GM12892 (cell line): ENCODE measurements around the gene RAB43.

Experiments
- DNase-seq: peaks from one replicate; pipeline ENCODE4 v3.0.0; 2011; ENCODE audit not compliant: insufficient read length
- FAIRE-seq: peaks from 2 replicates; lab custom pipeline; 2011; peaks lifted over from hg19 to GRCh38; lab: Jason Lieb, UNC
- POLR2A ChIP-seq: IDR thresholded peaks from 2 replicates; pipeline ENCODE4 v1.6.1; 2011; ENCODE audit warnings: low read depth, low read length, control low read depth
- POLR2AphosphoS5 ChIP-seq: IDR thresholded peaks from 2 replicates; pipeline ENCODE4 v1.6.1; 2011; ENCODE audit warnings: low read depth, low read length, control low read depth
- TAF1 ChIP-seq: IDR thresholded peaks from 2 replicates; pipeline ENCODE4 v1.6.1; 2011; ENCODE audit warnings: low read depth, mild to moderate bottlenecking, control low read depth, low read length, borderline replicate concordance

The RAB43 gene

DNA sequence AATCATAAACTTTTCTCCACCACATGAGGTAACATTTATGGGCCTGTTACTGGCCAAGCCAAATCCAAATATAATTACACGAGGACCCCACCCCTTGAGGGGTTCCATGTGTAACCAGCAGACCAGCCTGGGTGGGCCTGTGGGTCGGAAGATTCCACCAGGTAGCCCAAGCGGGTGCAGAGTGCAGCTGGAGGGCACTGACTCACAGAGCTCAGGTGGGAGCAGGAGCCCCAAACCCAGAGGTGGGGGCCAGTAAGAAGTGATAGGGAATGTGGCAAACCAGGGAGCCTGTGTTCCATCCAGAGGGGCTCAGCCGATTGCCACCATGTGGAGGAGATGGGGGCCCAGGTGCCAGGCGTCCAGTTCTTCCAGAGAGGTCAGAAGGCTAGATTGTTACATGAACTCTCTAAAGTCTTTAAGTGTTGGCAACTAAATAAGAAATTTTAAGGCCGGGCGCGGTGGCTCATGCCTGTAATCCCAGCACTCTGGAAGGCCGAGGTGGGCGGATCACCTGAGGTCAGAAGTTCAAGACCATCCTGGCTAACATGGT lies 58.4 kb downstream of the RAB43 start:
- DNase-seq (no peak), FAIRE-seq (no peak)
- no peak for TF ChIP-seq POLR2A
- TF ChIP-seq TAF1, result no peak
- TF ChIP-seq POLR2AphosphoS5, result no peak

DNA sequence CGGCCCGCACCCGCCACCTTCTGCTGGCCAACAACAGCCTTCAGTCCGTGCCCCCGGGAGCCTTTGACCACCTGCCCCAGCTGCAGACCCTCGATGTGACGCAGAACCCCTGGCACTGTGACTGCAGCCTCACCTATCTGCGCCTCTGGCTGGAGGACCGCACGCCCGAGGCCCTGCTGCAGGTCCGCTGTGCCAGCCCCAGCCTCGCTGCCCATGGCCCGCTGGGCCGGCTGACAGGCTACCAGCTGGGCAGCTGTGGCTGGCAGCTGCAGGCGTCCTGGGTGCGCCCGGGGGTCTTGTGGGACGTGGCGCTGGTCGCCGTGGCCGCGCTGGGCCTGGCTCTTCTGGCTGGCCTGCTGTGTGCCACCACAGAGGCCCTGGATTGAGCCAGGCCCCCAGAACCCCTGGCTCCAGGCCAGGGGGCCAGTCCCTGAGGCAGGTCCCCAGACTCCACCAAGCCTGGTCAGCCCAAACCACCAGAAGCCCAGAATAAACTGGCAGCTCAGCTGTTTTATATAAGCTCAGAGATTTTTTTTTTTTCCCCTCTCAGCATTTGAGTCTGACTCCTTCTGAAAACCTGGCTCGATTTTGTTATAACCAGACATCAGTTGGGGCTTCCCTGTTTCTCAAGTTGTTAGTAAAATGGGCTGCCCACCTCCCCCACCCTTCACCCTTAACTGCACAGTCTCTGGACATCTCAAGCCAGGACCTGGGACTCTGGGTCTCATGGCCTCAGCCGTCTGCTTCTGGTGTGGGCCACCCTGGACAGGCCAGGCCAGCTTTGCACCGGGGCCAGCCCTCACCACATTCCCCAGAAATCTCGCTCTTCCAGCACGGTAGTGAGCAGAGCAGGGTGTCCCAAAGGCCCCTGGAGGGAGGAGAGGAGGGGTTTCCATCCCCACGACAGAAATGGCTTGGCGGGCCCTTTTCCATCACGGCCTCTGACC lies 59.4 kb downstream of the RAB43 start:
- DNase-seq (no peak), FAIRE-seq (no peak)
- TF ChIP-seq POLR2AphosphoS5 (no peak), TAF1 (no peak), POLR2A (no peak)

- DNase-seq (no peak), FAIRE-seq (no peak)
- TF ChIP-seq POLR2A, result no peak
- TF ChIP-seq POLR2AphosphoS5, result no peak
- TF ChIP-seq TAF1, result no peak
These were observed 60.3 kb downstream of the RAB43 start for GRCh38 chr3:129061023-129061887.

DNA sequence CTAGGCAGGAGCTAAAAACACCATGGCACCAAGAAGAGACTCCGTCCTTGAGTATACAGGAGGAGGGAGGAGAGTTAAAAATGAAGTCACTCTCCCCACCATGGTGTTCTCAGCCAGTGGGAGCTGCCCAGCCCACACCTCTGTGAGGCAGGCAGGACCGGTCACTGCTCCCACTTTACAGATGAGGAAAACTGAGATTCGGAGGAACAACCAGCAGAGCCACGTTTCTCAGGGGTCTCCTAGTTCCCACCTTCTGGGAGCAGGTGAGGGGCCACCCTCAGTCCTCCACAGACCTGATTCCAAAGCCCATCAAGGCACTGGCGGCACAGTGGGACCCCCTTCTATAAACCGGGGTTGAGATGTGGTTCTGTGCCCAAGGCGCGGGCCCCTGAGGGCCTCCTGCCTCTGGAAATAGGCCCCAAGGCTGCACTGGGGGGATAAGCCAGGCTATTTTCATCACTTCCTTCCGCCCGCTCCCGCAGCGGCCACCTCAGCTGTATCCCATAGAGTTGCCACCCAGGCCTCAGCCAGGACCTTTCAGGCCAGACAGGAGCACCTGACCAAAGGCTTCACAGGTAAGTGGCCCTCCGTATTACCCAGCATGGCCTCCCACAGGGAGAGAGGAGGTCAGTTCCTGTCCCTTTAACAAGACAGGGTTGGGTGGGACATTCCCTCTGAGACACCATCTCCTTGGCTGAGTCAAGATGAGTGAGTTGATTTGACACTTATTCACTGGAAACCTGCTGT lies 61.2 kb downstream of the RAB43 start, which contains the start of gene GP9:
GP9 (plus strand) TSS at position 504 of the 747 bp plus-strand sequence. CDS start 961 bp downstream, outside the sequence.
- FAIRE-seq, result no peak
- no peak for DNase-seq
- no peak for TF ChIP-seq POLR2A
- no peak for TF ChIP-seq TAF1
- TF ChIP-seq POLR2AphosphoS5, result no peak

DNA sequence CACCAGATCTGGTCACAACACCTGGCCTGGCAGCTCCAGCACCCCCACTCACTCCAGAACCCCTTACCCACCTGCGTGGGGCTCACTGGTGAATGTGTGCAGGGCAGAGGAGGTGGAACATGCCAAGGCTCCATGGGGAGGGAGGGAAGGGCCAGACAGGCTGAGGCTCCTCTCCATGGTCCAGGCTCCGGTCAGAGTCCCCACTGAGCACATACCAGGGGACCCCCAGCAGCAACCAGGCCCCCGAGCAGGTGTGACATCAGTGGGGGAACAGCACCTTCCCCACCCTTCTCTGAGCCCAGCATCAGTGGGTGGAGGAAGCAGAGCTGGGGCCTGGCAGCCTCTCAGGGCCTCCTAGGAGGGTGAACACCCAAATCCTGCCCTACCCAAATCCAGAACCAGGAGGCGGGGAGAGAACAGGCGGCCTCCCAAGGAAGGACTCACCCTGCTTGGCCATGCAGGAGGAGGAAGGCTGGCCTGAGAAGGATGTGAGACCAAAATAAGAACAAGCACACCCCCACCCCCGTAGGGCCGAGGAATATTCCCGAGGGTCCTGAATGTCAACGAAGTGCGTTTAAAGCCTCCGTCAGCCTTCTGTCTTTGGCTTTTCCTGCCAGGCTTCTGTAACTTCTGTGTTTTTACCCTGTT lies 62.2 kb downstream of the RAB43 start:
- TF ChIP-seq POLR2AphosphoS5, result no peak
- TF ChIP-seq TAF1, result no peak
- no peak for TF ChIP-seq POLR2A
- no peak for DNase-seq
- FAIRE-seq, result no peak

DNA sequence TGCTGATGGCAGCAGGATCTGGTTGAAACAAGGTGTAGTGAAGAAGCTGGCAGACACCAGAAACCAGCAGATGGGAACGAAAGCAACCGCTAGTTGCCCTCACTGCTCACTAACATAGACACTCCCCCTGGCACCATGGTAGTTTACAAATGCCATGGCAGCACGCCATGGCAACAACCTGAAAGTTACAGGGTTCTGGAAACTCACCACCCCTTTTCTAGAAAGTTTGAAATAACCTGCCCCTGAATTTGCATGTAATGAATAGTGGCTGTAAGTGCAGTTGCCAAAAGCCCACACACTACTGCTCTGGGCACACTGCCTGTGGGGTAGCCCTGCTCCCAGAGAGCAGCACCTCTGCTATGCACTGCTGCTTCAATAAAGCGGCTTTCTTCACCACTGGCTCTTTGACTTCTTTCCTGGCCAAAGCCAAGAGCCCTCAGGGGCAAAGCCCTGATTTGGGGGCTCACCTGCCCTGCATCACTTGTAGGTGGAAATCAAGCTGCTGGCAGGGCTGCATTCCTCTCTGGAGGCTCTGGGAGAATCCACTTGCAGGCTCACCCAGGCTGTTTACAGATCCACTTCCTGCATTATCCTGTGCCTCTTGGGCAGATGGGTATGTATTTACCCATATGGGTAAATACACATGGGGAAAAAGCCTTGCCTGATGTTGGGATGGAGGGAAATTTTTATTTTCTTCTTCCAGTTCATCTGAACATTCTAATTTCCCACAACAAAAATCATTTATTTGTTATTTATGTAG lies 63.0 kb downstream of the RAB43 start:
- TF ChIP-seq TAF1, result no peak
- TF ChIP-seq POLR2AphosphoS5, result no peak
- TF ChIP-seq POLR2A, result no peak
- DNase-seq (no peak), FAIRE-seq (no peak)

GRCh38 chr3:129057249-129057648 lies 64.4 kb downstream of the RAB43 start:
- no peak for DNase-seq
- FAIRE-seq, result no peak
- no peak for TF ChIP-seq POLR2A
- TF ChIP-seq POLR2AphosphoS5, result no peak

DNA sequence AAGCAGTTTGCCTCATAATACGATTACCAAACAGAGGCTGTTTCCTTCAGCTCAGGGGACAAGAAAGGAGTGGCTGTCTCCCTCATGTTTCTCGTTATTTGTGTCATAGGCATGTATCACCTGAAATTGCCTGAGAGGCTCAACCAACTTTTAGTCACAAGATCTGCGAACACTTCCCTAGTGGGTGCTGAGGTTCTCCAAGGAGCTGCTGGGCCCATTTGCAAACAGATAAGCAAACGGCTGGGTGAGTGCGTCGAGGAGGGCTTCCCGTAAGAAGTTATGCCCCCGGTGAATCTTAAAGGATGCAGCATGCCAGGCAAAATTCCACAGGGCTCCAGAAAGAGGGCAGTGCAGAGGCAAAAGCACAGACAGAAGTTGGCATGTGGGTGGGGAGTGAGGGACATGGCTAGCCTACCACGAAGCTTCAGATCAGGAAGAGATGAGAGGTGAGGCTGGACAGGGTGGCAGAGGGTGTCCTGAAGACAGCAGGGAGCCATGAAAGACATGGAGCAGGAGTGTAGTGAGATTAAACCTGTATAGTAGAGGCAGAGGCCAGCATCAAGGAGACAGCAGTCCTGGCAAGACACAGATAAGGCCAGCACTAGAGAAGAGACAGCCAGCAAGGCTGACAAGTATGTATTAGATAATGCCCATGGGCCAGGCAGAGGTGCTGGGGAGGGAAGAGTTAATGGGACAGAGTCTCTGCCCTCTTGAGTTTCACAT lies 65.0 kb downstream of the RAB43 start:
- DNase-seq (no peak), FAIRE-seq (no peak)
- TF ChIP-seq POLR2A, result no peak
- no peak for TF ChIP-seq POLR2AphosphoS5
- no peak for TF ChIP-seq TAF1

GRCh38 chr3:129054605-129055104 lies 66.9 kb downstream of the RAB43 start:
- no peak for DNase-seq
- TF ChIP-seq POLR2AphosphoS5 (no peak), POLR2A (no peak), TAF1 (no peak)
- FAIRE-seq, result no peak

GRCh38 chr3:129052675-129053074 lies 68.9 kb downstream of the RAB43 start:
- DNase-seq, result no peak
- no peak for FAIRE-seq
- TF ChIP-seq POLR2A, result no peak
- no peak for TF ChIP-seq TAF1
- TF ChIP-seq POLR2AphosphoS5, result no peak
